GM18873 (cell line): ENCODE data around the gene POLE.
A peak's percentile ranks its signal among the peaks of the same experiment; 100 is the strongest.

Experiments used
- ATAC-seq: cut with Tn5 transposase; IDR thresholded peaks from one replicate; pipeline ENCODE4 v1.9.1; 2021; ENCODE audit warnings: mild to moderate bottlenecking, moderate library complexity, moderate number of reproducible peaks; ENCODE audit not compliant: unreplicated experiment, low FRiP score

The POLE gene

GRCh38 chr12:132687211-132688164, at the start of gene POLE, which contains the start of gene PXMP2:
TSS of gene POLE (minus strand) at chr12:132687342. CDS start at chr12:132687315, 27 bp downstream.
TSS of gene PXMP2 (plus strand) at chr12:132687587. CDS start at chr12:132687671, 84 bp downstream.
- ATAC-seq = peak; percentile 81

- ATAC-seq = no peak
These were observed 49.8 kb upstream of the POLE start for GRCh38 chr12:132736913-132737312.

GRCh38 chr12:132736378-132736777, 49.2 kb upstream of the POLE start:
- no peak for ATAC-seq

- ATAC-seq = no peak
These were observed 48.4 kb upstream of the POLE start for GRCh38 chr12:132735496-132735895.

GRCh38 chr12:132734206-132734605, 47.1 kb upstream of the POLE start:
- ATAC-seq = no peak

- no peak for ATAC-seq
These were observed 44.4 kb upstream of the POLE start for GRCh38 chr12:132731574-132731973.

- no peak for ATAC-seq
These were observed 43.2 kb upstream of the POLE start for GRCh38 chr12:132730353-132730752.

- no peak for ATAC-seq
These were observed 42.6 kb upstream of the POLE start for GRCh38 chr12:132729541-132730320.

GRCh38 chr12:132728502-132728901, 41.4 kb upstream of the POLE start:
- no peak for ATAC-seq

GRCh38 chr12:132727091-132727794, 40.1 kb upstream of the POLE start:
- ATAC-seq = no peak

GRCh38 chr12:132726386-132726785, 39.2 kb upstream of the POLE start:
- no peak for ATAC-seq

GRCh38 chr12:132724506-132725241, 37.5 kb upstream of the POLE start:
- ATAC-seq = no peak

- ATAC-seq = no peak
These were observed 36.6 kb upstream of the POLE start for GRCh38 chr12:132723764-132724140.

GRCh38 chr12:132723015-132723763, 36.0 kb upstream of the POLE start:
- no peak for ATAC-seq

- no peak for ATAC-seq
These were observed 33.6 kb upstream of the POLE start for GRCh38 chr12:132720606-132721345.

GRCh38 chr12:132719954-132720324, 32.8 kb upstream of the POLE start:
- no peak for ATAC-seq

GRCh38 chr12:132719141-132719953, 32.2 kb upstream of the POLE start:
- no peak for ATAC-seq

GRCh38 chr12:132718644-132719043, 31.5 kb upstream of the POLE start:
- ATAC-seq = no peak
